Lung (tissue), 12 donors: ENCODE measurements around the gene EFNA3. TPM values are rescaled to one million over a fixed set of nuclear protein-coding genes. Genes with fewer than 3 reads are reported as not detected.

Source experiments
- ATAC-seq: fragments of 200-7000 bp; cut with Tn5 transposase; one replicate; pipeline ENCODE4 v1.9.1; 2020; ENCODE audit warnings: moderate number of reproducible peaks; ENCODE audit not compliant: insufficient read depth, low FRiP score
- DNase-seq, 3 donors: peaks; one replicate each; pipeline ENCODE4 v3.0.0-alpha.2; 2013 to 2017
- H3K27ac ChIP-seq, 2 donors: one replicate each; pipeline ENCODE4 v1.5.1; 2013; ENCODE audit warnings: mild to moderate bottlenecking in 2 of 2, moderate library complexity in 2 of 2, control low read depth in 1 of 2, inconsistent platforms in 1 of 2, low read depth in 1 of 2, low read length in 1 of 2
- H3K27me3 ChIP-seq, 3 donors: one replicate each; pipeline ENCODE4 v1.5.1; 2013; ENCODE audit warnings: low read length in 2 of 3; ENCODE audit not compliant: control insufficient read depth in 3 of 3, insufficient read depth in 3 of 3
- H3K36me3 ChIP-seq, 4 donors: one replicate each; pipeline ENCODE4 v1.5.1; 2013; ENCODE audit warnings: low read length in 4 of 4, mild to moderate bottlenecking in 1 of 4, moderate library complexity in 1 of 4; ENCODE audit not compliant: control insufficient read depth in 4 of 4, insufficient read depth in 4 of 4
- H3K4me1 ChIP-seq, 5 donors: one replicate each; pipeline ENCODE4 v1.5.1; 2013; ENCODE audit warnings: low read length in 5 of 5, mild to moderate bottlenecking in 2 of 5, moderate library complexity in 1 of 5; ENCODE audit not compliant: control insufficient read depth in 5 of 5, insufficient read depth in 5 of 5
- H3K4me3 ChIP-seq: one replicate; pipeline ENCODE4 v1.5.1; 2013; ENCODE audit warnings: mild to moderate bottlenecking, control low read depth, moderate library complexity
- H3K9ac ChIP-seq, 2 donors: one replicate each; pipeline ENCODE4 v1.5.1; 2013; ENCODE audit warnings: low read length in 2 of 2, control low read depth in 1 of 2; ENCODE audit not compliant: insufficient read depth in 1 of 2
- H3K9me3 ChIP-seq, 4 donors: one replicate each; pipeline ENCODE4 v1.5.1; 2013; ENCODE audit warnings: low read length in 3 of 4, mild to moderate bottlenecking in 1 of 4, moderate library complexity in 1 of 4; ENCODE audit not compliant: control insufficient read depth in 4 of 4, insufficient read depth in 3 of 4
- WGBS, 2 donors: extraction: QIAGEN DNeasy Blood & Tissue Kit; methylation state at CpG; one replicate each; pipeline ENCODE4 v1.1.7; 2013; 5-methylcytosine and 5-hydroxymethylcytosine counted together
- polyA plus RNA-seq, 2 donors: library from polyadenylated mRNA; stranded (reverse); fragments of 200-250 nt; gene quantifications; one replicate each; pipeline ENCODE4 v1.2.1, GENCODE V29; 2013
- total RNA-seq, 2 donors: library from RNA; depleted of rRNA in 1 of 2; stranded (reverse); fragments of >200 nt in 1 of 2; gene quantifications; one replicate each; pipeline ENCODE4 v1.2.1, GENCODE V29; 2014 to 2021
- TF ChIP-seq, protein P1 (sequence below): IDR thresholded peaks from 2 replicates; pipeline ENCODE4 v1.5.1; 2012; ENCODE audit warnings: mild to moderate bottlenecking; ENCODE audit errors: control extremely low read depth, extremely low read depth
- donor health status: control.
- donor health status: control.
- donor health status: Bipolar disorder and iron deficiency.
- donor health status: healthy.
- donor health status: DM: yes; HTN: yes; CAD: no.

EFNA3 gene
- total and polyA plus RNA-seq, 4 donors = 1.1 to 1.9 (median 1.6) TPM

GRCh38 chr1:155110381-155110780, 31.7 kb downstream of the EFNA3 start:
- H3K27me3 ChIP-seq = no peaks in the 10 kb centered on the region
- ATAC-seq = no peak

GRCh38 chr1:155110826-155111225, 32.2 kb downstream of the EFNA3 start:
- Histone ChIP-seq H3K4me1 (peaks cover 0 to under 1% (median 0%) of the 10 kb centered on the region in 5 donors), H3K36me3 (no peaks in the 10 kb centered on the region), H3K4me3 (no peak overlapping the region), H3K9ac (no peak overlapping the region), H3K9me3 (no peaks in the 10 kb centered on the region), H3K27ac (no peak overlapping the region), H3K27me3 (no peaks in the 10 kb centered on the region)
- DNase-seq (no peak), ATAC-seq (no peak)
- 37 to 68% methylated on average over 8 of the region's 8 CpGs for WGBS, 2 donors
- TF ChIP-seq, protein P1, sequence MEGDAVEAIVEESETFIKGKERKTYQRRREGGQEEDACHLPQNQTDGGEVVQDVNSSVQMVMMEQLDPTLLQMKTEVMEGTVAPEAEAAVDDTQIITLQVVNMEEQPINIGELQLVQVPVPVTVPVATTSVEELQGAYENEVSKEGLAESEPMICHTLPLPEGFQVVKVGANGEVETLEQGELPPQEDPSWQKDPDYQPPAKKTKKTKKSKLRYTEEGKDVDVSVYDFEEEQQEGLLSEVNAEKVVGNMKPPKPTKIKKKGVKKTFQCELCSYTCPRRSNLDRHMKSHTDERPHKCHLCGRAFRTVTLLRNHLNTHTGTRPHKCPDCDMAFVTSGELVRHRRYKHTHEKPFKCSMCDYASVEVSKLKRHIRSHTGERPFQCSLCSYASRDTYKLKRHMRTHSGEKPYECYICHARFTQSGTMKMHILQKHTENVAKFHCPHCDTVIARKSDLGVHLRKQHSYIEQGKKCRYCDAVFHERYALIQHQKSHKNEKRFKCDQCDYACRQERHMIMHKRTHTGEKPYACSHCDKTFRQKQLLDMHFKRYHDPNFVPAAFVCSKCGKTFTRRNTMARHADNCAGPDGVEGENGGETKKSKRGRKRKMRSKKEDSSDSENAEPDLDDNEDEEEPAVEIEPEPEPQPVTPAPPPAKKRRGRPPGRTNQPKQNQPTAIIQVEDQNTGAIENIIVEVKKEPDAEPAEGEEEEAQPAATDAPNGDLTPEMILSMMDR = no peak

More at GRCh38 chr1:155110381-155110780, 31.7 kb downstream of the EFNA3 start:
- WGBS, 2 donors = 91 to 93% methylated on average over 8 of the region's 8 CpGs
- DNase-seq = no peak
- no peaks in the 10 kb centered on the region for H3K9me3 ChIP-seq
- H3K36me3 ChIP-seq = no peaks in the 10 kb centered on the region
- no peak overlapping the region for H3K4me3 ChIP-seq
- TF ChIP-seq, protein P1 = no peak
- no peak overlapping the region for H3K27ac ChIP-seq
- no peak overlapping the region for H3K9ac ChIP-seq
- H3K4me1 ChIP-seq = peaks cover 0 to 3% (median 0%) of the 10 kb centered on the region in 5 donors

- Histone ChIP-seq H3K27ac (no peak overlapping the region), H3K4me1 (peaks cover 0 to 7% (median 0%) of the 10 kb centered on the region in 5 donors), H3K4me3 (no peak overlapping the region), H3K9ac (no peak overlapping the region), H3K9me3 (no peaks in the 10 kb centered on the region), H3K36me3 (no peaks in the 10 kb centered on the region), H3K27me3 (no peaks in the 10 kb centered on the region)
- 67 to 81% methylated on average over 5 of the region's 5 CpGs for WGBS, 2 donors
- ATAC-seq (no peak), DNase-seq (no peak)
- TF ChIP-seq, protein P1 = no peak
Measured at GRCh38 chr1:155113450-155113980, 34.9 kb downstream of the EFNA3 start.
